ENCODE results near the gene PC.

PC gene

GRCh38 chr11:66854729-66855211 is 103.4 kb downstream of the PC start:
- DNase-seq (ENCODE audit: low read depth), result no peak

DNA sequence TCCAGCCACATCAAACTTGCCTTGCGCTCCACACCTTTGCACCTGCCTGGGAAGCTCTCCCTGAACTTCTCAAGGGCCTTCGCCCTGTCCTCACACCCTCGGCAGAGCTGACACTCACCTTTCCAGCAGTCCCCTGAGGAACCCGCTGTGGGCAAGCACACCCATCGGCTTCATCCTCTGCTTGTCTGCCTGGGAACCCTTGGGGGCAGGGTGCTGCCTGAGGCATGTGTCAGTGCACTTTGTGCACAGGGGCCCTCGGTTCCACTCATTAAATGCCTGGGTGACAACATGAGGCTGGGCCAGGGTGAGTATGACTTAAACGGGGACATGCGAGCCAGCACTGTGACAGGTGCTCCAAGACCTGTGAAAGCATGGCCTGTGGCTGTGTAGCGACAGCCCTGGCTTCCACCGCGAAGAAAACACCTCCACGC is 103.9 kb downstream of the PC start:
- no peak for DNase-seq (ENCODE audit: low read depth)

GRCh38 chr11:66853242-66854229 is 104.6 kb downstream of the PC start:
- DNase-seq (ENCODE audit: low read depth), result no peak

DNA sequence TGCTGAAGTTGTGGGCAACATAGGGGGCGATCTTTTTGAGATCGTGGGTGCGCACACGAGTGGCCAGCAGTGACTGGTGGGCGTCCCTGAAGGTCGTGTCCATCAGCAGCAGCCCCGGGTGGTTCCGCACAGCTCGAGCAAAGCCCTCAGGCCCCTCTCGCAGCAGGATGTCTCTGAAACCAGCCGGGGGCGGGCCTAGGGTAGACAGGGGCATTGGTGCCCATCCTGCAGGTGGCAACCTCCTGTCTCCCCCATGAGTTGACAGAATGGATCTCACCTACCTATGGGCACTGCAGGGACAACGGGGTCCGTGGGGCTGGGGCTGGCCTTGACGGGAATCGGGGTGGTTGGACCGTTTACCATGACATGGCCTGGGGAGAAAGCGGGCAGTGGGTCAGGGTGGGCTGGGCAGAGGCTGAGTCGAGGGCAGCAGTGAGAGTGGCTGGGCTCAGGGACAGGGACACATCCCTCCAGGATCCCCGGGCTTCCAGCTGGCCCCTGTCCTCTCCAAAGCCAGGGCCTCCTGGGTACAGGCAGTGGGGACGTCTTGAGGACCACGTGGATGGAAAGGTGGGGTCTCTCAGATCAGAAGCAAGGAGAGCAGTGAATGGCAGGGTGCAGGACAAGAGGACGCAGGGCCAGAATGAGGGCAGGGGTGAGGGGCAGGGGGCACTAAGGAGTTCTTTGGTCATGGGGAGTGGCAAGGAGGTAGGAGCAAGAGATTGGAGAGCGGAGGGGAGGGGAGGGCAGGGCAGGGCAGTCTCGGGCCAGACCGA is 105.5 kb downstream of the PC start:
- DNase-seq (ENCODE audit: low read depth), result no peak

GRCh38 chr11:66851698-66852465 is 106.3 kb downstream of the PC start:
- no peak for DNase-seq (ENCODE audit: low read depth)

GRCh38 chr11:66851239-66851596 is 107.0 kb downstream of the PC start:
- no peak for DNase-seq (ENCODE audit: low read depth)

GRCh38 chr11:66850588-66851238 is 107.5 kb downstream of the PC start:
- no peak for DNase-seq (ENCODE audit: low read depth)

- no peak for DNase-seq (ENCODE audit: low read depth)
Observed at GRCh38 chr11:66850235-66850587, 108.0 kb downstream of the PC start.

DNA sequence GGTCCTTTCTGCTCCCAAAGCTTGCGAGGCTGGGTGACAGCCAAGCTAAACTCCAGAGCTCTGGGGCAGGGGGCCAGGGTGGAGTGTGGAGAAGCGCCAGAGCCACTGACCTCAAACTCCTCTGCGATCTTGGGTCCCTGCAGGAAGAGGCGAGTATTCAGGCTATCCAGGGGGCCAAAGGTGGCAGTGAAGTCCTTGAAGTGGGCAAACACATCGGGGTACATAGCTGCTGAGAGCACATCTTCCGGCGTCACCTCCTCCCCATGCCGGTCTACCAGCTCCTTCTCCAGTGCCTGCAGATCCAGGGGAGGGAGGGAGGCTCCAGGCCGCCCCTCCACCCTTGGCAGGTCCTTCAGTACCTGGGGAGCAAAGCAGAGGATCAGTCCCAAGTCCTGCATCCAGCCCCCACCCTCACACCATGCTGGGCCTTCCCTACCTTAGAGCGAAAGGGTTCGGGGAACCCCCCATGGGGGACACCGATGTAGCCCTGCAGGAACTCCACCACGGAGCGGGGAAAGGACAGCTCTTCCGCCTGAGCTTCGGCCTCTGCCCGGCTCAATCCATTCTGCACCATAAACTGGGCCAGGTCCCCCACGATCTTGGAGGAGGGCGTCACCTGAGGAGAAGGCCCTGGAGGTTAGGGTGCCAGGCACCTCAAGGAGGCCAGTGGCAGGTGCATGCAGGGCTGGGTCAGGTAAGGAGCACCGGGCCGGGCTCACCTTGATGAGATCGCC is 108.5 kb downstream of the PC start:
- no peak for DNase-seq (ENCODE audit: low read depth)

GRCh38 chr11:66848671-66849500 is 109.3 kb downstream of the PC start:
- no peak for DNase-seq (ENCODE audit: low read depth)

- no peak for DNase-seq (ENCODE audit: low read depth)
Observed at GRCh38 chr11:66847461-66848232, 110.5 kb downstream of the PC start.

GRCh38 chr11:66846671-66847091 is 111.5 kb downstream of the PC start:
- DNase-seq (ENCODE audit: low read depth), result no peak

DNA sequence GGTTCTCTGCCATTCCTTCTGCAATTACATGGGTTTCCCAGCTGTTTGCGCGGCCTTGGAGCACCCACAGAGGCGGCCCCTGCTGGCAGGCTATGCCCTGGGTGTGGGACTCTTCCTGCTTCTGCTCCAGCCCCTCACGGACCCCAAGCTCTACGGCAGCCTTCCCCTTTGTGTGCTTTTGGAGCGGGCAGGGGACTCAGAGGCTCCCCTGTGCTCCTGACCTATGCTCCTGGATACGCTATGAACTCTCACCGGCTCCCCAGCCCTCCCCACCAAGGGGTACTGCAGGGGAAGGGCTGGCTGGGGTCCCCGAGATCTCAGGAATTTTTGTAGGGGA is 112.3 kb downstream of the PC start:
- DNase-seq (ENCODE audit: low read depth), result no peak

DNA sequence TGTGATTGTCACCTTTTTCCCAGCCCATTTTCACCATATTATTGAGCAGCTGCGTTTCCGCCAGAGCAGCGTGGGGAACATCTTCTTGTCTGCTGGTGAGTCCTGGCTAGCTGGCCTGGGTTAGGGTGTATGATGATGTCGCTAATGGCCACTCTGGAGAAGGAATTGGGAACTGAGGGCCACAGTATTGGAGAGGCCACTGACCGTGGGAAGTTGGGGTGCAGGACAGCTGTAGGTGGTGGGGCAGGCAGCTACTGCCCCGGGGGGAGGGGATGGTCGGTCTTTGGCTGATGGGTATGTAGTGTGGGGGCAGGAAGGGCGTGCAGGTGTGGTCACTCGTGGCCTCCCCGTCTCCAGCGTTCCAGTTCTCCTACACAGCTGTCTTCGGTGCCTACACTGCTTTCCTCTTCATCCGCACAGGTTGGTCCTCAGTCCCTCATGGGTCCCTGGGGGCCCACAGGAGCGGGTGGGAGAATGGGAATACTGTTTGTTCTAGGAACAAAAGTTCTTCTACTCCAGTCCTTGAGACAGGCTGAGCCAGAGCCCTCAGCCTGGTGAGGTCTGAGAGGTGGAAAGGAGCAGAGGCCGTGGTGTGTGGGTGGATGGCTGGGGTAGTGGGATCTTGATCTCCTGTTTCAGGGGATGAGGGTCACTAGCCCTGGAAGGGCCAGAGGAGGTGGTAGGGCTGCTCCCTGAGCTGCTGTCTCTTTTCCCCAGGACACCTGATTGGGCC is 112.9 kb downstream of the PC start:
- DNase-seq (ENCODE audit: low read depth), result no peak

GRCh38 chr11:66844496-66845142 is 113.6 kb downstream of the PC start:
- no peak for DNase-seq (ENCODE audit: low read depth)

DNA sequence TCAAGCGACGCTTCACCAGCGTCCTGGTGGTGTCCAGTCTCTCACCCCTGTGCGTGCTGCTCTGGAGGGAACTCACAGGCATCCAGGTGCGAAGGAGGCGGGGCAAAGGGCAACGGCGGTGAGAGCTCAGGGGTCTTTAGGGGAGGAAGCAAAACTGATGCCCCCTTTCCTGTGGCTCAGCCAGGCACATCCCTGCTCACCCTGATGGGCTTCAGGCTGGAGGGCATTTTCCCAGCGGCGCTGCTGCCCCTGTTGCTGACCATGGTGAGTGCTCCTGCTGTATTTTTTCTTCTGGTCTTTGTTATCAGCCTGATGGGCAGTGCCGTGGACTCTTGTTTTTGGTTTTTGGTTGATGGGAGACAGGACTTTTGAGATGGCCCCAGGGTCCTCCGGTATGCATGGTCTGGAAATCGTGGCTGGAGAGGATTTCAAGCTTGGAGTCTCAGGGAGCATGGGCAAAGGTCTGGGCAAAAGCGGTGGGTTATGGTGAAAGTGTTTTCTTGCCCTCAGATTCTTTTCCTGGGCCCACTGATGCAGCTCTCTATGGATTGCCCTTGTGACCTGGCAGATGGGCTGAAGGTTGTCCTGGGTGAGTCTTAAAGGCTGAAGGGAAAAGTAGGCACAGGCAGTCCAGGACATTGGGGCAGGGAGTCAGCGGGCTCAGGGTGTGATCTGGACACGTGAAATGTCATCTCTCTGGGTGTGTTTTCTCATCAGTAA is 114.2 kb downstream of the PC start:
- no peak for DNase-seq (ENCODE audit: low read depth)

Measured in stromal cell of bone marrow (primary cell).